DLD1 (cell line): ENCODE results near the gene ZNF155.

Experiments used
- in situ Hi-C: cut with HindIII; loops from 2 replicates; pipeline ENCODE4 v1.10.0; 2017; ENCODE audit warnings: low sequenced_read_pairs

Gene ZNF155

GRCh38 chr19:44003461-44004009 is 19.5 kb downstream of the ZNF155 start:
- in situ Hi-C loops = no loop called here

DNA sequence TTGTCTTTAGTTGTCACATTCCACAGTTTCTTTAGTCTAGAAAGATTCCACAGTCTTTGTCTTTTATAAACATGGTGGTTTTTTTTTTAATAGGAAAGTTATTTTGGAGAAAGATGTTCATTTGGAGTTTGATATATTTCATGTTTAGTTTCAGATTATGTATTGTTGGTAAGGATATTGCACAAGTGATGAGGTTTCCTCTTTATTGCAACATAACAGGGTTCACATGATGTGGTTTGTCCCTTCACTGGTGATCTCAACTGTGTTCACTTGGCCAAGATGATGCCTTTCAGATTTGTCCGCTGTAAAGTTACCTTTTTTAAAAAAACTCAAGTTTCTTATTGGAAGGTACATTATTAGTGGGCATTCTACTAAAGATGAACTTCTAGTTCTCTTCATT is 22.0 kb downstream of the ZNF155 start:
- in situ Hi-C loops = no loop called here

GRCh38 chr19:44007473-44007872 is 23.5 kb downstream of the ZNF155 start:
- in situ Hi-C loops = no loop called here

- in situ Hi-C loops = no loop called here
Observed at GRCh38 chr19:44010468-44010867, 26.5 kb downstream of the ZNF155 start.

DNA sequence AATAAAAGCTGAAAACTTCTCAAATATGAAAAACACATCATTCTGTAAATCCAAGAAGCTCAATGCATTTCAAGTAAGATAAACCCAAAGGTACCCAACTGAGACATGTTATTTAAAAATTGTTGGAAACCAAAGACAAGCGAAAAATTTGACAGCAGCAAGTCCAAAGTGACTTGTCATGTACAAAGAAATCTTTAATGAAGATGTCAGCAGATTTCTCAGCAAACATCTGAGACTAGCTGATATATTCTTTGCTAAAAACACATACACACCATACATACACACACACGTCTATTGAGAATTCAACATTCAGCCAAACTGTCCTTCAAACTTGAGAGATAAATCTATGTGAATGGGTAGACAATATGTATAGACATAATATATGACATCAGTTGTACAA is 35.5 kb downstream of the ZNF155 start:
- in situ Hi-C loops = no loop called here

GRCh38 chr19:44021221-44021620 is 37.2 kb downstream of the ZNF155 start:
- in situ Hi-C loops = no loop called here

- in situ Hi-C loops = no loop called here
Observed at GRCh38 chr19:44024900-44025216, 40.9 kb downstream of the ZNF155 start.

- in situ Hi-C loops = no loop called here
Observed at GRCh38 chr19:44025217-44025936, 41.4 kb downstream of the ZNF155 start, which contains the start of gene ZNF222. ZNF222 (plus strand) TSS chr19:44025379; CDS start chr19:44025437, 58 bp downstream.

GRCh38 chr19:44026622-44027021 is 42.6 kb downstream of the ZNF155 start:
- in situ Hi-C loops = no loop called here

GRCh38 chr19:44032001-44032610 is 48.1 kb downstream of the ZNF155 start:
- in situ Hi-C loops = no loop called here

DNA sequence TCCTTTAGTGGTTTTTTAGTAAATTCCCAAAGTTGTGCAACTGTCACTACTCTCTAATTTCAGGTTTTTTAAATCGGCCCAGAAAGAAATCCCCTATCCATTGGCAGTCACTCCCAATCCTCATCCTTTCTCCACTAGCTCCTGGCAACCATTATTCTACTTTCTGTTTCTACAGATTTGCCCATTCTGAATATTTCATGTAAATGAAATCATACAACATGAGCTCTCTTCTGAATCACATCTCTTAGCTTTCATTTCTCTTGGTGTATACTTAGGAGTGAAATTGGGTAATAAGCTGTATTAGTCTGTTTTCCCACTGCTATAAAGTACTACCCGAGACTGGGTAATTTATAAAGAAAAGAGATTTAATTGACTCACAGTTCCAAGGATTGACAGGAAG is 58.2 kb downstream of the ZNF155 start:
- in situ Hi-C loops = no loop called here
